NCI-H1105 treated with DMSO at 0.1 percent for 48 hours (cell line): ENCODE data around the gene CNPY3.

Experiments used
- DNase-seq: peaks from one replicate; lab custom pipeline; 2025; lab: John Stamatoyannopoulos, UW

Gene CNPY3

DNA sequence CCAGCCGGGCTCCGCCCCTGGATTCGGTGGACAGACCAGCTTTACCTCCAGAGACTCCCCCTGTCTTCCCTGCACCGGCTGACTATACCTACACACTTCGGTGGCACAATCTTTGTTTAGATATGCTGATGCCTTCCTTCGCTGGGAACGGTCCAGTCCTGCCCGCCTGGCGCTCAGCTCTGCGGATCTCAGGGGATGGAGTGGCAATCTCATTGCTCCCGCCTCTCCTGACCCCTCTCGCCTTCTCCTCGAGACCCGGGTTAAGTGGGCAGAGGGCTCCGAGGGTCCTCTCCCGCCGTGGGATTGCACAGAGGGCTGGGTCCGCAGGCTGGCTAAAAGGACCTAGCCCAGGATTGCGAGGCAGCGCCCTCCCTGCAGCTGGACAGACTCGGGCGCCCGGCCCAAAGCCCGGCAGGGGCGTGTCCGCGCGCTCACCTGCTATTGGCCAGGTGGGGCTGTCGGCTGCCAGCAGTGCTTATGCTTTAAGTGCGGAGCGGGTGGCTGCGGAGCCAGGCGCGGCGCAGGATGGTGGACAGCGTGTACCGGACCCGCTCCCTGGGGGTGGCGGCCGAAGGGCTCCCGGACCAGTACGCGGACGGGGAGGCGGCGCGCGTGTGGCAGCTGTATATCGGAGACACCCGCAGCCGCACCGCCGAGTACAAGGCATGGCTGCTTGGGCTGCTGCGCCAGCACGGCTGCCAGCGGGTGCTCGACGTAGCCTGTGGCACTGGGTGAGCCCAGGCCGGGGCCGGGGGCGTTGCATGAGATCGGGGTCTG lies 31.2 kb downstream of the CNPY3 start, which contains the start of gene GNMT:
TSS of gene GNMT (plus strand) at position 512 of the 777 bp plus-strand sequence. CDS start at position 526, 14 bp downstream.
- DNase-seq: peak; percentile 69

DNA sequence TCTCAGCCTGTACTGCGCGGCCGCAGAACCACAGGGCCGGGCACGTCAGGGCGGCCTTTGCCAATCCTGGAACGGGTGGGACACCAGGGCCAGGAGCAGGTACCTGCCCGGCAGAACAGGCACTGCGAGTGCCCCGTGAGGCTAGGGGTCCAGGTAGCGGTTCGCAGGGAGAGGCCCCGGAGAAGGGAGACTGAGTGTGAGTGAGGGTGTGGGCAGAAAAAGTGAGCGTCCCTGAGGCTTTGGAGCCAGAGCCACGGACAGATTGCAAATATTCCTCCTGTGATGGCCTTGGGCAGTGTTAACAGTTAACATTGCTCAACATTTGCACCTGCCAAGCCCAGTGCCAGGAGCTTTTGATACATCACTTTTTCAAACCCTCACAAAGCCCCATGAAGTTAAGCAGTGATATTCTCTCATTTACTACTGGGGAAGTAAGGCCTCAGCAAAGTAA lies 31.8 kb downstream of the CNPY3 start:
- no peak for DNase-seq

DNA sequence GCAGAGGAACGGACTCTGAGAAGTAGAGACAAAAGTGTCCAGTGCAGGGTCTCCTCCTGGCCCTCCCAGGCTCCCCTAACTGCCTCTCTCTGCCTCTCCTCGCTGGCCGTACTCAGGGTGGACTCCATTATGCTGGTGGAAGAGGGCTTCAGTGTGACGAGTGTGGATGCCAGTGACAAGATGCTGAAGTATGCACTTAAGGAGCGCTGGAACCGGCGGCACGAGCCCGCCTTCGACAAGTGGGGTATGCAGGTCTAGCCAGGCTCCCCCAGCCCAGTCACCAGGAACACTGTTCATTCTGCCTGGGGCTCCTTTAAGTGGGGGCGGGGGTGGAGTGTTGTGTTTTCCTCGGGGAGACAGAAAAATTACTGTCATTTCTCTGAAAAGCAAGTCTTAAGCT lies 32.8 kb downstream of the CNPY3 start:
- DNase-seq: no peak

DNA sequence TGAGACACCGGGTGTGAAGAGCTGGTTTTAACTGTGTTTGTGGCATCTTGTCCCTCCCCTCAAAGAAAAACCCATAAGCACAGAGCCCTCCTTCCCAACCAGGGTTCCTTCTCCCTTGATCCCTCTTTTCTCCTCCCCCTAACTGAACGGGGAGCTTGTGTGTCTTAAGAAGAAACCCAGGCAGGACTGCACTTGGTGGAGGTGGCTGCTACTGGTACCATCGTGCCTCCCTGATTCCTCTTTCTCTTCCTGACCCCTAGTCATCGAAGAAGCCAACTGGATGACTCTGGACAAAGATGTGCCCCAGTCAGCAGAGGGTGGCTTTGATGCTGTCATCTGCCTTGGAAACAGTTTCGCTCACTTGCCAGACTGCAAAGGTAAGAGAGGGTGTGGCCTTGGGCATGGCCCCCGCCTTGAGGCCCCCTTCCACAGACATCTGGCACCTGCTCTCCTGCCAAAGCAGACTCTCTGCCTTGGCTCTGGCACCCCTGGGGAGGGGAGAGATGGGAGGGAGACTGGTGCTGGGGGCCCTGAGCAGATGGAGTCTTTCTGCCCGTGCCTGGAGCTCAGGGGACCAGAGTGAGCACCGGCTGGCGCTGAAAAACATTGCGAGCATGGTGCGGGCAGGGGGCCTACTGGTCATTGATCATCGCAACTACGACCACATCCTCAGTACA lies 33.4 kb downstream of the CNPY3 start:
- DNase-seq: no peak

DNA sequence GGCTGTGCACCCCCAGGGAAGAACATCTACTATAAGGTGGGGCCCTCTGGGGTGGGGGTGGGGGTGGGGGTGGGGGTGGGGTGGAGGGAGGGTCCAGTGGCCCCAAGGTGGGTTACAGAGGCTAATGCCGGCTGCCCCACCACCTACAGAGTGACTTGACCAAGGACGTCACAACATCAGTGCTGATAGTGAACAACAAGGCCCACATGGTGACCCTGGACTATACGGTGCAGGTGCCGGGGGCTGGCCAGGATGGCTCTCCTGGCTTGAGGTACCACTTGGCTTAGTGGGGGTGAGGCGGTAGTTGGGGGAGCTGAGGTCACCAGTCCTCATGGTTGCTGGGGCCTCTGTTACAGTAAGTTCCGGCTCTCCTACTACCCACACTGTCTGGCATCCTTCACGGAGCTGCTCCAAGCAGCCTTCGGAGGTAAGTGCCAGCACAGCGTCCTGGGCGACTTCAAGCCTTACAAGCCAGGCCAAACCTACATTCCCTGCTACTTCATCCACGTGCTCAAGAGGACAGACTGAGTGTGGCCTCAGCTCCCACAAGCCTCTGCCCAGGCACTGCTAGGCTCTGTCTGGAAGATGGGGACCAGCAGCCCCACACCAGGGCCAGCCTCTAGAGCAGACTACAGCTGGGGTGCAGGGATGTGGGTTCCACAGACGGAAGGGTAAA lies 34.0 kb downstream of the CNPY3 start:
- DNase-seq: no peak

DNA sequence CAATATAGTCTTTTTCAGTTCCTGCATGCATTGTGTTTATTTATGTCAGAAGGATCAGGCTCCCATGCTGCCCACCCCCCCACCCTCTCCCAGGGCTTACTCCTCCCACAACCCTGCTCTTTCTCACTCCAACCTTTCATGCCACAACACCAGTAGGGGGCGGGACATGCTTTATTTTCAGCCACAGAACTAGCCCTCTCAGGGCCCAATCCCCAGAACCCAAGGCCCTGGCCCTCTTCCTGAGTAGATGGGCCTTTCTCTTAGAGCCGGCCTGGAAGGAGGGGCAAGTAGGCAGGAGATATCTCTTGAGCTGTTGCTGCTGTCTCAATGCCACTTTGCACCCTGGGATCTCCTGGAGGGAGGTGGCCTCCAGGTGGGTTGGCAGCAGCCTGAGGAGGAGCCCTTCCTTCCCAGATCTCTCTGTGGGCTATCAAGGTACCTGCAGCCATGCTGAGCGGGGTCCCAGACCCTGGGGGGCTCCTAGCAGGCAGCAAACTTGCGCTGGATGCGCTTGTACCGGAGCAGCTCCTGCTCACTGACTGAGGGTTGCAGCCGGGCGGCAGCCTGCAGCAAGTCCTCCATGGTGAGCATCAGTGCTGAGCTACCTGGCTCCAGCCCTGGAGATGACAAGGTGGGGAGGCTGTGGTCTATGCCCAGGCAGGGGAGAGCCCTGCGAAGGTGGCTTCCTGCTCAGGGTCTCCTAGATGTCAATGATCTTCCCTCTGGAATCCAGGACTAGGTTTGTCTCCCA lies 34.8 kb downstream of the CNPY3 start:
- no peak for DNase-seq

DNA sequence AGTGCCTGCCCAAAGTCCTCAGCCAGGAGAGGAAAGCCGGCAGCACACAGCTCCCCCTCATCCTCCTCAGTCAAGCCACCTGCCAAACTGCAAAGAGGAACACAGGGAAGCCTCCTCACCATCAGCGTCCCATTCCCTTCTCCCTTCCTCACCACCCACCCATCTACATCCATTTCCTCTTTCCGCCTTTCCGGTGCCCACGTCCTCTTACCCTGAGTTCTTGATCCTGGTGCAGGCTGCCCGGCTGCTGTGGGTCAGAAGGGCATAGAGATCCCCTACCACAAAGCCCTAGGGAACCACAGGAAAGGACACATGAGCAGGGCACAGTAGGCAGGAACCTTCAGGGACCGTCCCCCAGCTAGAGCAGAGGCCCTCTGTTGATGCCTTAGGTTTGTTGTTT lies 37.3 kb downstream of the CNPY3 start:
- DNase-seq: no peak

DNA sequence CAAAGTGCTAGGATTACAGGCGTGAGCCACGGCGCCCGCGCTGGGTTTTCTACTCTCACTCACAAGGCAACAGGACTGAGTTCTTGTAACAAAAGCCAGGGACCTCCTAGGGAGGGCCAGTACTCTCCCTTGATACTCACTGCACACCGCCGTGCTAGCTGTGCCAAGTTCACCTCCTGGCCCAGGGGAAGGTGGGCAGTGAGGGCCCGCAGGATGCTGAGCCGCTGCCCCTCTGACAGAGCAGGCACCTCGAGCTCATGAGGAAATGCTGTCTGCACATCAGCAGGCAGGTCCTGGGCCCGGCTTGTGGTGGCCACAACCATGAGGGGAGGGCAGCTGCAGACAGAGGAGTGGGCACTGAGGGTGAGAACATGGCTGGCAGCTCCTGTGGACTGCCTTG lies 37.9 kb downstream of the CNPY3 start:
- DNase-seq: no peak

DNA sequence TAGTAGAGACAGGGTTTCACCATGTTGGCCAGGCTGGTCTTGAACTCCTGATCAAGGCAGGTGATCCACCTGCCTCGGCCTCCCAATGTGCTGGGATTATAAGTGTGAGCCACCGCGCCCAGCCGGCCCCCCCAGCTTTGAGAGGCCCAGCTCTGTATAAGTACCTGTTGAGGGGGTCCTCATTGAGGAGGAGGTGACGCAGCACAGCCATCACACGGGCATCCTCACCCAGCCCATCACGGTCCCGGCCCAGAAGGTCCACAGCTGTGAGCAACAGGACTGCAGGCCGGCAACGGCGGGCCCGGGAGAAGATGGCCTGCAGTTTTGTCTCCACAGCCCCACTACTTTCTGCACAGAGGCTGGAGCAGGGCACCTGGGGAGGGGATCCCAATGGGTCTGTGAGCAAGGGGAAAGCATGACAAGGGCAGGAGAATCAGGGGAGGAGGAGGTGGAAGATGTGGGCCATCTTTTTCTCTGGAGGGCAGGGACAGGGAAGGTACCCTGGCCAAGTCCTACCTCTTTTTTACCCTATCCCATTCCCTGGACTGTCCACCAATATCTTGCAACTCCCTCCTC lies 38.9 kb downstream of the CNPY3 start:
- no peak for DNase-seq

DNA sequence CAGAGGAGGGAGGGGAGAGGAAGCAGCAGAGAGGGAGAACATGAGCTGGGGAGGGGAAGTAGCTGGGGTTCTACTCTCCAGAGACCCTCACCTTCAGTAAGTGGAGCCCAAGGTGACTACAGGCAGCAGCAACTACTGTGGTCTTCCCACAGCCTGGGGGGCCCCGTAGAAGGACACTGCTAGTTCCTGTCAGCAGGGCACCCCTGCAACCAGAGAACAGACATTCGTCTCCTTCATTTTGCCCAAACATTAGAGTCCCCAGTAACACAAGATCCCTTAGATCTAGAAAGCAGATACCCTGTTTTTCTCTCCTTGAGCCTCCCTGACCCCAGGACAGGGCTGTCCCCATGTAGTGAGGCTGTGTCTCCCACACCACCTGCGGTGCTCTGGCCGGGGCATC lies 39.5 kb downstream of the CNPY3 start:
- no peak for DNase-seq

DNA sequence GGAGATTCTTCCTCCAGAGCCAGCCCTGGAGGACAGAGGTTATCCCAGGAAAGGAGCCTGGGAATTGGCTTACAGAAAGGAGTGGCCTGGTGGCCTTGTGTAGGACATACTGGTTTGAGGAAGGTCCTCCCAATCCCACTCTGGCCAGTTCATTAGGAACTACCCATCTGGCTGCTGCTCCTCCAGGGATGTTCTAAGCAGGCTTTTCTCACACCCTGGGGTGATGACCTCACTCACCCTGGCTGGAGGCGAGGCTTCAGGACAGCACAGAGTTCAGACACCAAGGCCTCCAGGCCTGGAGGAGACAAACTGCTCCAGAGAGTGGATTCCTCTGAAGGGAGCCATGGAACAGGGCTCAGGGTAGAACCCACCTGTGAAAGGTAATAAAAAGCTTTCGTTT lies 40.2 kb downstream of the CNPY3 start:
- DNase-seq: no peak

DNA sequence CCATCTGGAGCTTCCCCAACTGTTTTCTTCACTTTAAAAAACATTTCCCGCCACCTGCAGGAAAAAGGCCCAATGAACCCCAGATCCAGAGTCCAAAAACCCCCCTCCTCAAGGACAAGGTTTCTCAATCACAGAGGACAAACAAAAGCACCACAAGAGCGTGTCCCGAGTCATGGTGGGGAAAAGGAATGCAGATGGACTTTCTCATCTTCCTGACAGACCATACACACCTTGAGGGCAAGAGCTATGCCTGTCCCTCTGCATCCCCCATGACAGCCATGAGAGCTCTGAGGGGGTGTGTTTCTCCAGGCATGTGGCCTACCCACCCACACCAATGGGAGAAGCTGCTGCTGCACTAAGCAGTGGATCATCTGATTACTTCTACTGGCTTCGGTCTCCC lies 40.7 kb downstream of the CNPY3 start:
- DNase-seq: no peak

DNA sequence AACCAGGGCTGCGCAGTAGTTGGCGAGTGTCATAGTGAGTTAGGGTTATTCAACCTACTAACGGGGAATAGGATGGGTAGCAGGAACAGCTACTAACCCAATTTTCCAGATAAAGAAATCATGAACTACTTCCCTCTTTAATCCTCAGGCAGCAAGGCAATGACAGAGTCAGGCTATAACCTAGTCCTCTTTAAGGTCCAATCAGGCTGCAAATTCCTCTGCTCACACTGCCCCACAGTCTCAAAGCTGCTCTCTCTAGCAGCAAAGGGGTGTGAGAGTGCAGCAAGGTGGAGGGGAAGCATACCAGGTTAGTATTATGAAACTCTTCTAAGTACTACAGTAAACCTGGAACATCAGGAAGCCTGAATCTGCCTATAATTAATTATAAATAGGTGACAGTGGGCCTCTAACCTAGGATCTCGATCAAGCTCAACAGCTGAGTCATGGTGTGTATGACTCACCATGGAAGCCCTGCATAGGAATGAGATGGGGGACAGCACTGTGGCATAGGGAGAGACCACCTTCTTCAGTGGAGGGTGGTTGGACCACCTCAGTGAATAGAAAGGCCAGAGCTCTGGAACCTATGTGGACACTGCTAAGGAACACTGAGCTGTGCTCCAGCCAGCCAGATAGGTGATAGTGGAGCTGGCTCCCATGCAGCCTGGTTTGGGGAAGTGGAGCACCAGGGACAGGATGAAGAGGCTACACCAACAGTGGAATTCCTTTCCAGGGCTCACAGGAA lies 41.8 kb downstream of the CNPY3 start:
- no peak for DNase-seq

DNA sequence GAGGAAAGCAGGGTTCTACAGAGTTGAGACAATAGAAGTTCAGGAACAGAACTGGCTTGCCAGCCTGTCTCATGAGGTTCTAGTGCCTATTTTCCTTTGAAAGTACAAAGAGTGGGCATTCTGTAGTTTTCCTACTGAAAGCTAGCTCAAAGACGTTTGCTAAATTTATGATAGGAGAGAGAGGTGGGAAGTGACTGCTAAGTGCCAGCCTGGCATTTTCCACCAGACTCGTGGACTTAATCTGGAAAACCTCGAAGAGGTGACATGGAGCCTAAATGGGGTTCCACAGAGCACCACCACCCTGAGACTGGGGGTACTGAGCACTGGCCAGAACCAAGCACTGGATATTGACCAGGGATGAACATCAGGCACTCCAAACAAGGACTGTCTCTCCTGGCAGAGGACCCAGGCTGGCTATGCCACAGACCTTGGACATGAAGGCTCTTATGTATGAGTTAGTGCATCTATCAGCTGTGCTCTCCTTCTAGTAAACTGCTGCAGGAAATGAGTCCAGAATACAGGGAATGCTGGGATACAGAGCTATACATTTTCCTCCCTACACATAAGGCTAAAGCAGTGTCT lies 42.6 kb downstream of the CNPY3 start:
- no peak for DNase-seq

DNA sequence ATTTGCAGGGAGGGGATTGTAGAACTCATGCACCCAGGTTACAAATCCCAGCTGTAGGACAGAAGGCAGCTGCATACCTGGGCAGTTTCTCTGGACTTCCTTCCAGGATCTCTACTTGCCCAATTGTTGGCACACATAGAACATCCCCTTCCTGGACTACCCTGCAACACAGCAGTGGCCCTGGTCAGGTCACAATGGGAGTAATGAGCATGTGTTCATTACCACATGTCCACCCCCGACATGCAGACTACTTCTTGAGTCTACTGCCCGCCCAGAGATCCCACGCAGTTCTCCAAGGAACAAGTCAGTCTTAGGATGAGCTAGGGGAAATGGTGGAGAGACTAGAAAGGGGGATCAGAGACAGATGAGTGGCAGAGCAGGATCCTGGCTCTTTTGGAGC lies 44.6 kb downstream of the CNPY3 start:
- no peak for DNase-seq

DNA sequence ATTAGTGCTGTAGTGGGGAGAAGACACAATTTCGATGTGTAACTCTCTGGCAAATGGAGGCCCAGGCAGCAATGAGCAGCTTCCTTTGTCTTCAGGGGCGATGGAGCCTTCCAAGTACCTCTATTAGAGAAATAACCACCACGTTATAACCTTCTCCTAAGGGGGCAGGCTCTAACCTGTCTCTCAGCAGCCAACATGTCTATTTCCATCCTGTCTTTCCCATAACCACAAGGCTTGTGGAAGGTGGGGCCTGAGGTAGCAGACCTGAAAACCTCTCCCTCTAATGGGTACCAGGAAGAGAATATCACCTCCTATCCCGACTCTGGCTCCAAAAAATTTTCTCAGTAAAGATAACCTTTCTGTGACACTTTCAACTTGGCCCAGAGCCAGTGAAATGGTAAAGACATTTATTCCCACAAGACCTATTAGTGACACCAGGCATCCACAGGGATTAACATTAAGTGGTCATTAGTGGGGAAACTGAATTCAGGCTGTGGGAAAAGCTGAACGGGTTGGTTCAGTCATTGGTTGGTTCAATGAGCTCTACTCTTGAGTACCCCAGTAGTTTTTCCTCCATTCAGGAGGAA lies 45.7 kb downstream of the CNPY3 start:
- DNase-seq: no peak

DNA sequence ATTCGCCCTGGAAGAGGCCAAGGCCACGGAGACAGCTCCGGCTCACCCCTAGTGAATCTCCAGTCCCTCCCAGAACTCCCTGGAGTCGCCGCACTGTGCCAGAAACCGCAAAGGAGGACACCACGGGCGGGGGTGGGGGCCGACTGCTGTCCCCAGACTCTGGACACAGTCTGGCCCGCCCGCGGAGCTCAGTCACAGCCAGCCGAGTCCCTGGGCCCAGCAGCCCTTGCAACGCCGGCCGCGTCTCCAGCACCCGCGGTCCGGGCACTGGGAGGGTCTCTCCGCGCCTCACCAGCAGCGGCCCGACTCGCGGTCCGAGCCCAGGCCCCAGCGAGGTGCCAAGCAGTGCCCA lies 49.2 kb downstream of the CNPY3 start:
- DNase-seq: no peak

DNA sequence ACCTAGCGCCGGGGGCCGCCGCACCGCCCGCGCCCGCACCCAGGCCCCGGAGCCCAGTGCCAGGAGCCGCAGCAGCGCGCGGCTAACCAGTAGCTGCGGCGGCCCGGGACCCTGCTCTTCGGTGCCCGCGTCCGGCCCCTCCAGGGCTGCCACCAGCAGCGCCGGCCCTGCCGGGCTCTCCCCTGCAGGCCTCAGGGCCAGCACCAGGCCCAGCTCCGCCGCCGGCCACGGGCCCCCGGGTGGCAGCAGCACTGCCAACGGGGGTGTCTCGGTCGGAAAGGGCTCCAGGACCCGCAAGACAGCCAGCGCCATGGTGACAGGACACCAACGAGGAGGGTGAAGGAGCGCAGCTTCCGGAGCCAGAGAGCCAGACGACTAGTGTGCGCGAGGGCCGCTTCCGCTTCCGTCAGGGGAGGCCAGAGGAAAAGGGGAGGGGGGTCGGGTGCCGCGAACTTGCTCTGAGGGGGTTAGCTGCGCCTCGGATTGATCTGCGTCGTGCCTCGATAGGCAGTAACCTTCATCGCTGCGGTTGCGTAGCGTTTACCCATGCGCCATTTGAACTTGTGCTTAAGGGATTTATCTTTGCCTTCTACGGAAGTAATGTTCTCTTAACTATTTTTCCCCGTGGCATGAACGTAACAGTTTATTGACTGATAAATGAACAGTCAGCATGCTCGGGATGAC lies 49.7 kb downstream of the CNPY3 start, which contains the start of gene PEX6:
TSS of gene PEX6 (minus strand) at position 343 of the 684 bp plus-strand sequence. CDS start at position 312, 31 bp downstream.
- peak; percentile 93 for DNase-seq

DNA sequence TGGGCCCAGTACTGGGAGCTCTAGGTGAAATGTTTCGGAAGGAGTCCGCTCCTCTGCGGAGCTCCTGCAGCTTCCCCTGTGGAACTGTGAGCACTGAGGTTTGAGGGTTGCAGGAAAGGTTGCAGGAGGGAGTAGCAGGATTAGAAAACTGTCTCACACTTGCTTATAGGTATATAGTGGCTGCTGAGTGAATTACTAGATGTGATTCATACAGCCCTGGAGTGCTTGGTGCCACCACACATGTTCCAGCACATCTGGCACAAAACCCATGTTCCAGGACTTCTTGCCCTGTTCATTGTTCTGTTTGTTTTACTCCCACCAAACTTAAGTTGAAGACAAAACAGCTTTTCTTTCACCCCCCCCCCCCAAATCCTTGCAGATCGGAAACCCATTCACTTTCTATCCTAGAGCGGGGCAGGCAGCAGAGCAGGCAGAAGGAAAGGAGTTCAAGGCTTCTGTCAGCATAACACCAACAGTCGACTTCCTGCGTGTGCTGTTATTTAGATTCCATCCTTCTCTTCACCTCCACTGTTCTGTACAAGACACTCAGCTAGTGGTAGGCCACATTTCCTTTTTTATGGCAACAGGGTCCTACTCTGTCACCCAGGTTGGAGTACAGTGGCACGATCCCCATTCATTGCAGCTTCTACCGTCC lies 50.4 kb downstream of the CNPY3 start:
- no peak for DNase-seq
